GM18868 (cell line): ENCODE measurements around the gene SERPINB6.

Source experiments
- ATAC-seq: cut with Tn5 transposase; IDR thresholded peaks from one replicate; pipeline ENCODE4 v1.9.1; 2021; ENCODE audit warnings: mild to moderate bottlenecking, moderate library complexity; ENCODE audit not compliant: unreplicated experiment

Gene SERPINB6

GRCh38 chr6:2999618-3000557, 28.5 kb upstream of the SERPINB6 start, which contains the start of gene NQO2:
NQO2 (plus strand) TSS chr6:2999894; CDS start chr6:3006553, 6,659 bp downstream.
- ATAC-seq: peak; percentile 68

GRCh38 chr6:2998998-2999617, 27.7 kb upstream of the SERPINB6 start:
- peak; percentile 19 for ATAC-seq

GRCh38 chr6:2998249-2998997, 27.1 kb upstream of the SERPINB6 start:
- peak; percentile 49 for ATAC-seq

- no peak for ATAC-seq
Measured at GRCh38 chr6:2993755-2994317, 22.5 kb upstream of the SERPINB6 start.

- ATAC-seq: no peak
Measured at GRCh38 chr6:2992330-2992979, 21.1 kb upstream of the SERPINB6 start.

GRCh38 chr6:2990932-2991506, 19.7 kb upstream of the SERPINB6 start:
- ATAC-seq: no peak

- ATAC-seq: no peak
Measured at GRCh38 chr6:2990248-2990931, 19.0 kb upstream of the SERPINB6 start.

GRCh38 chr6:2989332-2990247, 18.2 kb upstream of the SERPINB6 start:
- ATAC-seq: peak; percentile 73

GRCh38 chr6:2988426-2989331, 17.3 kb upstream of the SERPINB6 start:
- ATAC-seq: peak; percentile 61

- ATAC-seq: no peak
Measured at GRCh38 chr6:2988094-2988425, 16.7 kb upstream of the SERPINB6 start.

- no peak for ATAC-seq
Measured at GRCh38 chr6:2986722-2987221, 15.4 kb upstream of the SERPINB6 start.

GRCh38 chr6:2984738-2985406, 13.5 kb upstream of the SERPINB6 start:
- ATAC-seq: no peak

- ATAC-seq: no peak
Measured at GRCh38 chr6:2982426-2983117, 11.2 kb upstream of the SERPINB6 start.

- ATAC-seq: no peak
Measured at GRCh38 chr6:2980465-2980855, 9.1 kb upstream of the SERPINB6 start.

- ATAC-seq: no peak
Measured at GRCh38 chr6:2979819-2980464, 8.6 kb upstream of the SERPINB6 start.

GRCh38 chr6:2978923-2979322, 7.6 kb upstream of the SERPINB6 start:
- ATAC-seq: no peak
